Stimulated activated CD8-positive, alpha-beta memory T cell treated with anti-CD3 and anti-CD28 coated beads, Interleukin-12 subunit alpha, Interleukin-12 subunit beta, amount 100 ng/mL, for 24 hours (primary cell): Measurements from ENCODE around the gene CENPH.
"Not testable (repeated sequence)": the region's sequence is repeated elsewhere in the genome, so short reads cannot be mapped to it uniquely, and the experiment has no call there.

Source experiments
- DNase-seq: peaks from one replicate; pipeline ENCODE4 v3.0.0-alpha.2; 2020; ENCODE audit errors: extremely low read depth

Gene CENPH

DNA sequence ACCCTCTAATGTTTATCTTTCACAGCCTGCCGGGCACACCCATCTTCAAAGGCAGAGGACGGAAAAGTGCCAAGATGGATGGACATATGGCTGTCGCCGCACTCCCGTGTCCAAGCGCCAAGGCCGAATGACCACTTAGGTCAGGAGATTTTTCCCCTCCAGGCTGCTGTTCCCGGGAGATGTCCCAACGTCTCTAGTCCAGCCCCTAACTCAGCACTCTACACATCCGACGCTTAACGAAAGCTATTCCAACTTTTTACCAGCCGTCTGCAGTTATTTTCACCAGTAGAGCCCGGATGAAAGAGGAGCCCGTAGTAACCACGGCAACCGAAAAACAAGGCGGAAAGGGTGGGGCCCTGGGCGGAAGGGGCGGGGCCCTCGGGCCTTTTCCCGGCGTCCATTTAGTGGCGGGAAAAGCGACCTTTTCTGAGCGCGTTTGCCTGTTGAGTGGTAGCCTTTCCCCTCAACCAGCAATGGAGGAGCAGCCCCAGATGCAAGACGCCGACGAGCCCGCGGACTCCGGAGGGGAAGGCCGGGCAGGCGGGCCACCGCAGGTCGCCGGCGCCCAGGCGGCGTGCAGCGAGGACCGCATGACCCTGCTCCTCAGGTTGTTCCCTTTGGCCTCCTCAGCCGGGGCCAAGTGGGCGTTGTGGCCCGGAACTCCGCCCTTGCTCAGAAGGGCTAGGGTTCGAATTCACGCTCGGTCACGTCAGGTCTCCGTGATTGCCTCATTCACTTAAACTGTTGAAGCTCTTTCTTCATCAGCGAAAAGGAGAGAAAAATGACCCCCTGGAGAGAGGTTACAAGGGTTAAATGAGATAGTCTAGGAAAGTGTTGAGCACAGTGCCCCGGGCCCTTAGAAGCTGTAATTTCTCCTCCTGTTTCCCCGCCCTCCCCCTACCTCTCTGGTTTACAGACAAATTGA, at the start of gene CENPH:
Gene CENPH (plus strand): TSS at position 422 of the 925 bp plus-strand sequence. CDS start 52 bp downstream, at position 474.
- peak; percentile 85 for DNase-seq

GRCh38 chr5:69140239-69140638, 49.1 kb upstream of the CENPH start:
- DNase-seq = not testable (repeated sequence)

- no peak for DNase-seq
Observed at GRCh38 chr5:69140827-69141226, 48.6 kb upstream of the CENPH start.

DNA sequence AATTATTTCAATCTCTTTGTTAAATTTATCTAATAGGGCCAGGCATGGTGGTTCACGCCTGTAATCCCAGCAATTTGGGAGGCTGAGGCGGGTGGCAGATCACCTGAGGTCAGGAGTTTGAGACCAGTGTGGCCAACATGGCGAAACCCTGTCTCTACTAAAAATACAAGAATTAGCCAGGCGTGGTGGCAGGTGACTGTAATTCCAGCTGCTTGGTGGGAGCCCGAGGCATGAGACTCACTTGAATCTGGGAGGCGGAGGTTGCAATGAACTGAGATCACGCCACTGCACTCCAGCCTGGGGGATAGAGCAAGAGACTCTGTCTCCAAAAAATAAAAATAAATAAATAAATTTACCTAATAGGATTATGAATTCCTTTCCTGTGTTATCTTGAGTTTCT, 40.8 kb upstream of the CENPH start:
- not testable (repeated sequence) for DNase-seq

GRCh38 chr5:69148981-69149675, 40.3 kb upstream of the CENPH start:
- DNase-seq = no peak

DNA sequence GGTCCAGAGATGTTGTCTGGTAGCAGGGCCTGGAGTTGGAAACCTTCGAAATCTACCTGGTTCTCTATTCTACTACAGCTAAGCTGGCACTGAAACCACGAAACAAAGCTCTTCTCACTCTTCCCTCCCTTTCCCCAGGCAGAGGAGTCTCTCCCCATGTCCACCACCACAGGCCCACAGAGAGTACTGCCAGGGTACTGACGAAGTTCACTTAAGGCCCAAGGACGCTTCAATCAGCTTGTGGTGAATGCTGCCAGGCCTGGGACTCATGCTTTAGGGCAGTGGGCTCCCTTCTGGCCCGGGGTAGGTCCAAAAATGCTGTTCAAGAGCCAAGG, 39.7 kb upstream of the CENPH start:
- no peak for DNase-seq

DNA sequence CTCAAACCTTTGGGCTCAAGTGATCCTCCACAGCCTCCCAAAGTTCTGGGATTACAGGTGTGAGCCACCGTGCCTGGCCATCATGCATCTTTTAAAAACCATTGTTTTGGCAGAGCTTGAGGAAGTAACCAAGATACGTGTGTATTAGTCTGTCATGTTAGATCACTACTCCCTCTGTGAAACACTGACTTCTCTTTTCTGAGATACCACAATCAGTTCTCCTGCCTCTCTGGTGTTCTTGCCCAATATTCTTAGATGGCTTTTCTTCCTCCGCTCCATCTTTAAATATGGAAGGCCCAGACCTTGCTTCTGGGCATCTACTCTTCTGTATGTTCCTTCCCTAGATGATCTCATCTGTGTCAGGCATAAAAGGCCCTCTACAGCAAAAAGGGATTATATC, 36.7 kb upstream of the CENPH start:
- DNase-seq = no peak

DNA sequence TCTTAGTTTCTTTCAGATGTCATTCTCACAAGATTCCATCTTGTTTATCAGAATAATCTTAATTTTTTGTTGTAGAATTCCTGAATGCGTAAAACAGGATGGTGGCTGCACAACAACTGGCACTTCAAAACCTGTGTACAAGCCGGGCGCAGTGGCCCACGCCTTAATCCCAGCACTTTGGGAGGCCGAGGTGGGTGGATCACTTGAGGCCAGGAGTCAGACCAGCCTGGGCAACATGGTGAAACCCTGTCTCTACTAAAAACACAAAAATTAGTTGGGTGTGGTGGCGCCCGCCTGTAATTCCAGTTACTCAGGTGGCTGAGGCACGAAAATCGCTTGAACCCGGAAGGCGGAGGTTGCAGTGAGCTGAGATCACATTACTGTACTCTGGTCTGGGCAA, 32.9 kb upstream of the CENPH start:
- no peak for DNase-seq

- DNase-seq = no peak
Observed at GRCh38 chr5:69158039-69158438, 31.3 kb upstream of the CENPH start.

- DNase-seq = no peak
Observed at GRCh38 chr5:69160651-69161050, 28.7 kb upstream of the CENPH start.

DNA sequence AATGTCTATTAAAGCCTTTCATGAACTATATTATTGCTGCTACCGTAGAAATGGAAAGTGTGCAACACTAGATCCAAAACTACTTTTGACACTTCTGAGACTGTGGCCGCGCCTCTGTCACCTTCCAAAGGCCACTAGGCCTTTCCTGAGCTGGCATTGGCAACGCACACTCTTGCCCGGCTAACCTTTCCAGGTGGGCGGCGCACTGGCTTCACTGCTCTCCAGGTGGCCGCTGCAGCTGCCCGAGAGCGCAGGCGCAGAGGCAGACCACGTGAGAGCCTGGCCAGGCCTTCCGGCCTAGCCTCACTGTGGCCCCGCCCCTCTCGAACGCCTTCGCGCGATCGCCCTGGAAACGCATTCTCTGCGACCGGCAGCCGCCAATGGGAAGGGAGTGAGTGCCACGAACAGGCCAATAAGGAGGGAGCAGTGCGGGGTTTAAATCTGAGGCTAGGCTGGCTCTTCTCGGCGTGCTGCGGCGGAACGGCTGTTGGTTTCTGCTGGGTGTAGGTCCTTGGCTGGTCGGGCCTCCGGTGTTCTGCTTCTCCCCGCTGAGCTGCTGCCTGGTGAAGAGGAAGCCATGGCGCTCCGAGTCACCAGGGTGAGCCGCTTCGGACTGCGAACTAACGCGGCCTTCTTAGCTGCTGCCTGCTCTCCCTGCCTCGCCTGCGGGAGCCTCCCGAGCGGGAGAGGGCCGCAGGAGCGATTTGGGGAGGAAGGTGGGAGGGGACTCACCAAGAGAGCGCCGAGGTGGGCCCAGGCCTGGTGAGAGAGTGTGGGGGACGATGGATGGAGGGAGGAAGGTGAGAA, 22.5 kb upstream of the CENPH start, which contains the start of gene CCNB1:
Gene CCNB1 (plus strand): TSS at position 465 of the 807 bp plus-strand sequence. CDS start 113 bp downstream, at position 578.
- peak; percentile 94 for DNase-seq

- no peak for DNase-seq
Observed at GRCh38 chr5:69167493-69167855, 21.9 kb upstream of the CENPH start.

DNA sequence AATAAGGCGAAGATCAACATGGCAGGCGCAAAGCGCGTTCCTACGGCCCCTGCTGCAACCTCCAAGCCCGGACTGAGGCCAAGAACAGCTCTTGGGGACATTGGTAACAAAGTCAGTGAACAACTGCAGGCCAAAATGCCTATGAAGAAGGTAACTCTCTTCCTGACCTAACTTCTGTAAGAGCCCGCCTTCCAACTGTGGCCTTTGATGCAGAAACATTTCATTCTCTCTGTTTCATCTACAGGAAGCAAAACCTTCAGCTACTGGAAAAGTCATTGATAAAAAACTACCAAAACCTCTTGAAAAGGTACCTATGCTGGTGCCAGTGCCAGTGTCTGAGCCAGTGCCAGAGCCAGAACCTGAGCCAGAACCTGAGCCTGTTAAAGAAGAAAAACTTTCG, 21.5 kb upstream of the CENPH start:
- no peak for DNase-seq

DNA sequence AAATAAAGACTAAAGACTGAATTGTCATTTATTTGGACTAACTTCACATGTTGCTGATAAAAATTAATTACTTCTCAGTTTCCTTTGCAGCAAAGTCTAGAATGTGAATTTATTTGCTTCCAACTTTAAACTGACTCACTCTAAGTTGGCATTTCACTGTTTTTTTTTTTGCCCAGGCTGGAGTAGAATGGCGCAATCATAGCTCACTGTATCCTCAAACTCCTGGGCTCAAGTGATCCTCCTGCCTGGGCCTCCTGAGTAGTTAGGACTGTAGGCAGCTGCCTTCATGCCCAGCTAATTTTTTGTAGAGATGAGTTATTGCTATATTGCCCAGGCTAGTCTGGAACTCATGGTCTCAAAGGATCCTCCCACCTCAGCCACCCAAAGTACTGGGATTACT, 18.9 kb upstream of the CENPH start:
- DNase-seq = no peak

- no peak for DNase-seq
Observed at GRCh38 chr5:69170969-69171368, 18.4 kb upstream of the CENPH start.

DNA sequence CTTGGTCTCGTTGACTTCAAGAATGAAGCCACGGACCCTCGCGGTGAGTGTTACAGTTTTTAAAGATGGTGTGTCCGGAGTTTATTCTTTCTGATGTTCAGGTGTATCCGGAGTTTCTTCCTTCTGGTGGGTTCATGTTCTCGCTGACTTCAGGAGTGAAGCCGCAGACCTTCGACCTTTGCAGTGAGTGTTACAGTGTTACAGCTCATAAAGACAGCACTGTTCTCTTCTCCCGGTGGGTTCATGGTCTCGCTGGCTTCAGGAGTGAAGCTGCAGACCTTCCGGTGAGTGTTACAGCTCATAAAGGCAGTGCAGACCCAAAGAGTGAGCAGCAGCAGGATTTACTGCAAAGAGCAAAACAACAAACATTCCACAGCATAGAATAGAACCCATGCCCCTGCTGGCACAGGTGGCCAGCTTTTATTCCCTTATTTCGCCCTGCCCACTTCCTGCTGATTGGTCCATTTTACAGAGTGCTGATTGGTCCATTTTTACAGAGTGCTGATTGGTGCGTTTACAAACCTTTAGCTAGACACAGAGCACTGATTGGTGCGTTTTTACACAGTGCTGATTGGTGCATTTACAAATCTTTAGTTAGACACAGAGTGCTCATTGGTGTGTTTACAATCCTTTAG, 7.6 kb upstream of the CENPH start:
- not testable (repeated sequence) for DNase-seq

DNA sequence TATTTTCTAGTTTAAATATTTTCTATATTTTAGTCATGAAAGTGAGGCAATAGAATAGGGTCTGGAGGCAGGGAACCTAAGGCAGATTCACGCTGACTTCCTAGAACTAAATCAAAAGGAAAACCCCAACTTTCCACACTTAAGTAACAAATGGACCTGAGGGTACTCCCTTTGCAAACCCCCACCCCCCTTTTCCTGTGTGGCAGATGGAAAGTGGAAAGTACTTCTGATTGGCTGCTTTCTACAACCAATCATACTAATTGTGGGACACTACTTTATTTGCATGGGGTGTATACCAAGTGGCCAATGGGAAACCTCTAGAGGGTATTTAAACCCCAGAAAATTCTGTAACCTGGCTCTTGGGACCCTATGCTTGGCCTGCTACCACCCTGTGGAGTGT, 4.8 kb upstream of the CENPH start:
- DNase-seq = no peak

GRCh38 chr5:69187342-69187741, 2.0 kb upstream of the CENPH start:
- DNase-seq = no peak

DNA sequence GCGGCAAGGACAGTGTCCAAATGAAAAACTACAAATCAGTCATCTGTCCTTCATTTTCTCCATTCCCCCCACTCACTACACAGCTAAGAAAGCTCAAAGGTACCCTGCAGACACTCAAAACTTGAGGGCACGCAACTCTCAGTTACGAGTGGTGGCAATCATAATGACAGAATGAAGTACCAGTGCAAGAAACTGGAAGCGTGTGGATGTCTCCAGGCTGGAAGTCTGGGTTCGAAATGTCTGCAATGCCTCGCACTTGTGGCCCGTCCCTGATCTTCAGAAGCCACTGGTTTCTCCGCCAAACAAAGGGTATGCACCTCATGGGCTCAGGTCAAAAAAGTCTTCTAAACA, 597 bp upstream of the CENPH start:
- no peak for DNase-seq

DNA sequence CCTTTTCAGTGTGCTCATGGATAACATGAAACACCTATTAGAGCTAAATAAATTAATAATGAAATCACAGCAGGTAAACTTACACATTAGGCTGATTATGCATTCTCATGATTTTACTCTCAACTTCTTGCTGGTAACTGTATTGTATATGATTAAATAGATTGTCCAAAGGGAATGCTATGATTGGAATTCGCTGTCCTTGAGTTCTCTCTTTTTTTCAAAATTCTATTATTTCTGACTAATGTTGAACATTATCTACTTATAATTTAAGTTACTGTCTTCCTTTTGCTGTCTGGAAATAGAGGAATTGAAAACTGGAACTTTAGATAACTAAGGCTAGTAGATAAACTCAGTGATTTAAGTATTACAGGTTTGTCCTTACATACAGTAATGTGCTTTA, 13.1 kb downstream of the CENPH start:
- no peak for DNase-seq

- DNase-seq = no peak
Observed at GRCh38 chr5:69206528-69207190, 17.3 kb downstream of the CENPH start.
